Adrenal gland (tissue), 5 donors: Measurements from ENCODE around the gene SMG5.

ENCODE experiments used
- CTCF ChIP-seq, 6 experiments: fragments of 450-650 bp in 4 of 6; fragments of 200-600 bp in 2 of 6; sonication (generic) in 1 of 6; IDR thresholded peaks; 1 replicate in 5 of 6; 2 replicates in 1 of 6; pipeline versions ENCODE4 v1.5.1 to v1.8.0; 2016 to 2021; ENCODE audit warnings: antibody characterized with exemption in 6 of 6, mild to moderate bottlenecking in 2 of 6, moderate library complexity in 1 of 6
- POLR2A ChIP-seq, 2 donors: fragments of 450-650 bp; IDR thresholded peaks; one replicate each; pipeline ENCODE4 v1.6.1; 2017; ENCODE audit warnings: antibody characterized with exemption in 2 of 2, mild to moderate bottlenecking in 2 of 2, moderate library complexity in 1 of 2
- donor health status: DM: no; HTN: no; CAD: no.

DNA sequence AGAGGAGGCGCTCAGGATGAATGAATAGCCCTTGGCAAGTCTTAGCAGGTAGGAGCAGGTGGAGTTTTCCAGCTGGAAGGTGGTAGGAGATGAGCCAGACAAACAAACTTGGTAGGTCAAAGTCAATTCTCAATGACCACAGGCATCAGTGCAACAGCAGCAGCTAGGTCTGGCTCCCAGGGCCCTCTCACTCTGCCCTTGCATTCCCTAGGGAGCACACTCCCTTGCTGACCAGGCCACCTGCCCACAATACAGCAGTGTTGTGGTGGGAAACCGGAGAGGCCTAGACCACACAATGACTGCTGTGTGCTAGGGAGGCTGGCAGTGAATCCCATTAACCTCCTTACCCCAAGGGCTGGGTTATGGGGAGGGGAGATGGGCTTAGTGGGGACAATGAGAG, 21.7 kb downstream of the SMG5 start:
- TF ChIP-seq POLR2A (IDR thresholded peaks at IDR 0.05), result no peak
- no peak for TF ChIP-seq CTCF (IDR thresholded peaks at IDR 0.05)
